ENCODE measurements around the gene AIF1L.

AIF1L gene

DNA sequence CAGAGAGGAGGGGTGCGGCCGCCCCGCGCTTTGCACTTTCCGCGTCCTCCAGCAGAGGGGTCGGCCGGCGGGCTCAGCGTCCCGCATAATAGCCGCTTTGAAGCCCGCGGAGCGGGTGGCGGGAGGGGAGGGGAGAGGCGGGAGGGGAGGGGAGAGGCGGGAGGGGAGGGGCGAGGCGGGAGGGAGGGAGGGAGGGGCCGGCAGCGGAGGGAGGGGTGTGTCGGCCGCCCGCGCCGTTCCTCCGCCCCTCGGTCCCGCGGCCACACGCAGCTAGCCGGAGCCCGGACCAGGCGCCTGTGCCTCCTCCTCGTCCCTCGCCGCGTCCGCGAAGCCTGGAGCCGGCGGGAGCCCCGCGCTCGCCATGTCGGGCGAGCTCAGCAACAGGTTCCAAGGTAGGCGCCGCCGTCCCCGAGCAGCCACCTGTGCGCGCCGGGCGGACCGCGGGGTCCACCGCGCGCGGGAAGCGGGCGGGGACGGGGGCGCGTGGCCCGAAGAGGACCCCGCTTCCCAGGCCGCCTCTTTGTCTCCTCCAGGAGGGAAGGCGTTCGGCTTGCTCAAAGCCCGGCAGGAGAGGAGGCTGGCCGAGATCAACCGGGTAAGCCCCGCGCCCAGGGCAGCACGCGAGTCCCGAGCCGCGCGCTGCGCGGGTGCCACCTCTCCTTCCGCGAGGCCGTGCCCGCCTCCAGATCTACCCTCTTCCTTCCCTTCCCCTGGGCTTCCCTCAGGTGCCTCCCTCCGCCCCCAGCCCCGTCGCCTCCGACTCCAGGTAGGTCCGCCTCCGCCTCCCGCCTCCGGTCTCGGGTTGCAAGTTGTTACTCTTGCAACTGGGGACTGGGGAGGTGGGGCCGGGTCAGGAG lies at the start of gene AIF1L:
TSS of gene AIF1L (plus strand) at position 263 of the 857 bp plus-strand sequence. CDS start at position 362, 99 bp downstream.
- no peak for DNase-seq (ENCODE audit: low read depth in 1 of 2, low spot score in 1 of 2)

DNA sequence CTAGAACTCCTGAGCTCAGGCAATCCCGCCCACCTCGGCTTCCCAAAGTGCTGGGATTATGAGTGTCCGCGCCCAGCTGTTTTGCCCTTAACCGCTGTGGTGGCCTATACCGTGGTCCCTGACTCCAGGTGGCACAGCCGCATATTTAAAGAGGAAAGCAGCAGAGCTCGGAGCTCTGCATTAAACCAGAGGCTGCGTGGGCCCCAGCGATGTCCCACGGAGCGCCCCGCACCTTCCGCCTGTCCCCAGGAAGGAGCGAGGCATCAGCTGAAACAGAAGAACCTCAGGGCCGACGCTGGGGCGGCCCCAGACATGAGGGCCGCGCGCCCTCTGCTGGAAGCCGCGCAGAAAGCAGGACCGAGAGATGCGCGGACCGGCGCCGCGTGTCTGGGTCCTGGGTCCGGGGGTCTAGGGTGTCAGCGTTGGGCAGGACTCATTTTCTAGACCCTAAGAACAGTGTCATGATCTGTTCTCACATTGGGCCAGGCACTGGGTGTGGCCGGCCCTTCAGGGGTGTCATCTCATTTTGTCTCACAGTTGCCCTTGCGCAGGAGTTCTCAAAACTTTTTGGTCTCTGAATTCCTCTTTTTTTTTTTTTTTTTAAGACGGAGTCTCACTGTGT lies 49.6 kb upstream of the AIF1L start:
- peak; percentile 46 to 55 for DNase-seq (ENCODE audit: low read depth in 1 of 2, low spot score in 1 of 2)

DNA sequence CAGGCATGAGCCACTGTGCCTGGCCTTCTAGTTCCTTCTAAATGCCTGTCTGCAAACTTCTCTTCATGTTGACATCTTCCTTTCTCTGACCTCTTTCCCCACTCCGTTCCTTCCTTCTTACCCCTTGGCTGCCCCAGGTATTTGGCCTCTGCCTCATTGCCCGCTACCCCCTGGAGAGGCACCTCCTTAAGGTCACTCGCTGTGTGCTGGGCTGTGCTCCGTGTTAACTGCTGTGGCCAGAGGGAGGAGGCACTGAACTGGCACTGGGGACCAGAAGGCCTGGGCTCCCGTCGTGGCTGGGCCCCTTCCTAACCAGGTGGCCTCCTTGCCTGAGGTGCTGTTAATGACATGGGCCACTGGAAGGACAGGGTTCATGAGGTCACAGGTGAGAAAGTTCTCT lies 48.0 kb upstream of the AIF1L start:
- no peak for DNase-seq (ENCODE audit: low read depth in 1 of 2, low spot score in 1 of 2)

DNA sequence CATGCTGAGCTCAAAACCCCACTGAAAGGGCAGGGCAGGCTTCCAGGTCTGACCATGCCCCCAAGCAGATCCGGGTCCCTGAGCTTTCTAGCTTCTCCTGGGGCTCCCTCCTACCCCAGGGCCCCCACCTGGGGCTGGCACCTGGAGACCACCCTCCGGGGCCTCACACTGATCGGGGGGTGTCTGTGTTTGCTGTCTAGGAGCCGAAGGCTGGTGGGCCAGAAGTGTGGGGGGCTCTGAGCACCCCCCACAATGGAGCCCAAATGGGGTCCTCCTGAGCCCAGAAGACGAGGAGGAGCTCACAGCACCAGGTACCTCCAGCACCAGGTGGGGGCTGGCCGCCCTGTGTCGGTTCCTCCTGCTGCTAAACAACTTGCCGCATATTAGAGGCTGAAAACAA lies 47.5 kb upstream of the AIF1L start:
- no peak for DNase-seq (ENCODE audit: low read depth in 1 of 2, low spot score in 1 of 2)

DNA sequence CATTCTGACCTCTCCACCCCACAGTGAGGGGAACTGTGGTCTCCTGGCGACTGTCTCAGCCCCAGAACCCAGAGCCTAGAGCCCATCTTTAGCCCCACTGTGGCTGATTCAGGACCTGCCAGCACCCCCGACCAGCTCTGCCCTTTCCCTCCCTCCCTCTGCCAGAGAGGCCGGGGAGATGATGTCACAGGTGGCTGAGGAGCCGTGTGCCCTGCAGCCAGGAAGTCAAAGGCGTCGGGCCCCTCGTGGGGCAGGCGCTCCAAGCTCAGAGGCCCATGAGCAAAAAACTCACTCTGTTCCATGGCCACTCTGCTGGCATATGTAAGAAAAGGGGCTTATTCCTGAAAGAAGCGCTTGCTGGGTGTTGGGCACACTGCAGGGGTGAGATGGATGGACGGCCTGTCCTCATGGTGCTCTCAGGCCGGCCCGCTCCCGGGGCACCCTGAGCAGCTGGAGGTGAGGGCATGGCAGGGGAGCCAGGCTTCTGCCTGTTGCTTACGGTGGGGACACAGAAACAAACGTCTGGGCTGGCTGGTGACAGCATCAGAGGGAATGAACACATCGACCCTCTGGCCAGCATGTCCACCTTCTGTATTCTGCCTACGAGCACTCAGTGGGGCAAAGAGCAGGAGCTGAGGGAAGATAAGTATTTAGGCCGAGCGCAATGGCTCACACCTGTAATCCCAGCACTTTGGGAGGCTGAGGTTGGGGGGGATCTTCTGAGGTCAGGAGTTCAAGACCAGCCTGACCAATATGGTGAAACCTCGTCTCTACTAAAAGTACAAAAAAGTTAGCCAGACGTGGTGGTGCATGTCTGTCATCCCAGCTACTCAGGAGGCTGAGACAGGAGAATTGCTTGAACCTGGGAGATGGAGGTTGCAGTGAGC lies 46.3 kb upstream of the AIF1L start:
- no peak for DNase-seq (ENCODE audit: low read depth in 1 of 2, low spot score in 1 of 2)

DNA sequence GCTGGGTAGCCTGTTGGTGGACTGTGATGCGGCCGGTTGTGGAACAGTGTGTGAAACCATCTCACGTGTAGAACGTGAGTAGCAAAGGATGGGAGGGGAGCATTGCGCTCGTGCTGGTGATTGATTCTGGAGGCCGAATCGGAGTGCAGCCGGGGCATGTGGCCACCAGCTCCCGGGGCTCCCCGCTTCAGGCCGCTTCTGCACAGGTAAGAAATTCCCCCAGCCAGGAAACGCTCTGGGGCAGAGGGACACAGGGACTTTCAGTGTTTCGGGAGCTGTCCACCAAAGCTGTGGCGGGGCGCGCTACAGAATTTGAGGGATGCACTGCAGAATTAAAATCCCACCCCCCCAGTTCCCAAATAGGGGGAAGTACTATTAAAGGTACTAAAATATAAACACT lies 45.5 kb upstream of the AIF1L start:
- no peak for DNase-seq (ENCODE audit: low read depth in 1 of 2, low spot score in 1 of 2)

DNA sequence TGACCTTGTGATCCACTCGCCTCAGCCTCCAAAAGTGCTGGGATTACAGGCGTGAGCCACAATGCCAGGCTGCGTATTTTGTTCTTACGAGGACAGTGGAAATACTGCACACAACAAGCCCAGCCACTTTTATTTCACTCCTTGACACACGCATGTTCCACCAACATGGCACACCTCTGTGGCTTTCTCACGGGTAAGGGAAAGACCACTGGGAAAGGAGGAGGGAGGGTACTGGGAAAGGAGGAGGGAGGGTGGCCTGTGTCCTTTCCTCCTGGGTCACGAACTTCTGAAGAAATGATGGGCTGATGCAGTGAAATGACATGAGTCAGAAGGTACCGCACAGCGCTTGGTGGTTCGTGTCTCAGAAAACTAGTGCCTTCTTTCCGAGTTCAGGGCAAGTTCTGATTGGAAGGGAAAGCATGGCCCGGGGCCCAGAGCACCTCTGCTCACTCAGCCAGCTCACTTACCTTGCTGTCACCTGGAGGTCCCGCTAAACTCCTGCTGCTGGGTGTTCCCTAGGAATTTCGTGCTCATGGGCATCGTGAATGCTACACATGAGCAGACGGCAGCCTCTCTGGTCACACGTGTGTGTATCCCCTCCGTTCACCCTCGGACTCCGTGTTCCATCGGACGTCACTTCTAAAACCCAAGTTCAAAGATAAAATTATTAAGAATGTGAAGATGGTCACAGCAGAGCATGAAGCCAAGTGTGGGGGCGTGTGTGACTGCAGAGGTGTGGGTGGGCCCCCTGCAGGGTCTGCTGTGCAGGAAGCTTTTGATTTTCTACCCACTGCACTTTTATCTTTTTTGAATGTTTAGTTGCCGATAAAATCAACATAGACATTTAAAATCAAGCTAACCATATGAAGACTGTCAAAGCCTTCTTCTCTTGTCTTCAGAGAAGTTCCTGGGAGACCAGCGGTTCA lies 44.5 kb upstream of the AIF1L start:
- DNase-seq (ENCODE audit: low read depth in 1 of 2, low spot score in 1 of 2) = no peak

DNA sequence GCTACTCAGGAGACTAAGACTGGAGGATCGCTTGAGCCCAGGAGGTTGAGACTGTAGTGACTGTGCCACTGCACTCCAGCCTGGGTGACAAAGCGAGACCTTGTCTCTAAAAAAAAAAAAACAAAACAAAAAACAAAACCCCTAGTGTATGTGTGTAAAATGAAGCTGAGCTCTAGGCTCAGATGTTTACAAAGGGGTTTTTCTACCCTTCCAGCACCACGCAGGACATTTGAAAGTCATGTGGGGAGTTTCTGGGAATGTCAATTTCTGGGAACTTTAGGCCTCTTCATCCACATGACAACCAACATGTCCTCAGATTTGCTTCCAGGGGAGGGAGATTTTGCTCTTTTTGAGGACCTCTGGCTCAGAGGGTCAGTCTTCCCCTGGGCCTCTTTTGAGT lies 42.4 kb upstream of the AIF1L start:
- no peak for DNase-seq (ENCODE audit: low read depth in 1 of 2, low spot score in 1 of 2)

DNA sequence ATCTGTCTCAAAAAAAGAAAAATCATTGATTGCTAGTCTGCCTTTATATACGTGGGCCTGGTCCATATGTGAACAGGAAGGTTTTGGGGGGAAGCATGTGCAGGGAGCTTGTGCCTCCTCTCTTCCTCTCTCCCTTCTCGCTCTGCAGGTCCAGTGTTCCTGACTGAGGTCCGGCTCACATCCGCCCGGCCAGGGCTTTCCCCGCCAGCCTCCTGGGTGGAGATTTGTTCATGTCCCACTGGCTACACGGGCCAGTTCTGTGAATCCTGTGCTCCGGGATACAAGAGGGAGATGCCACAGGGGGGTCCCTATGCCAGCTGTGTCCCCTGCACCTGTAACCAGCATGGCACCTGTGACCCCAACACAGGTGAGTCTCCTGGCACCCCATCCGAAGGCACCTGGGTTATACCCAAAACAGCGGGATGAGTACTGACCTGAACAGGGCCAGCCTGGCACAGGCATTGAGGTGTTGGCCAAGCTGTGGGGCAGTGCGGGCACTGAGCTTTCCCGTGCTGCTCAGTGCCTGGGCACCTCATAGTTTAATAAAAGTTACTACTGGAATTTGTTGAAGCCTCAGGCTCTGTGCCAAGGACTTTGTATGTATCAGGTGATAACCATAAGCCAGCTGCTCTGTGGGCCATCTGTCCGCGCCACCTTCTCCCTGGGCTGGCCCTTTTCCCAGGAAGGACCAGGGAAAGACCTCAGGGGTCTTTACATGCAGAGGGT lies 39.4 kb upstream of the AIF1L start:
- DNase-seq (ENCODE audit: low read depth in 1 of 2, low spot score in 1 of 2) = no peak

DNA sequence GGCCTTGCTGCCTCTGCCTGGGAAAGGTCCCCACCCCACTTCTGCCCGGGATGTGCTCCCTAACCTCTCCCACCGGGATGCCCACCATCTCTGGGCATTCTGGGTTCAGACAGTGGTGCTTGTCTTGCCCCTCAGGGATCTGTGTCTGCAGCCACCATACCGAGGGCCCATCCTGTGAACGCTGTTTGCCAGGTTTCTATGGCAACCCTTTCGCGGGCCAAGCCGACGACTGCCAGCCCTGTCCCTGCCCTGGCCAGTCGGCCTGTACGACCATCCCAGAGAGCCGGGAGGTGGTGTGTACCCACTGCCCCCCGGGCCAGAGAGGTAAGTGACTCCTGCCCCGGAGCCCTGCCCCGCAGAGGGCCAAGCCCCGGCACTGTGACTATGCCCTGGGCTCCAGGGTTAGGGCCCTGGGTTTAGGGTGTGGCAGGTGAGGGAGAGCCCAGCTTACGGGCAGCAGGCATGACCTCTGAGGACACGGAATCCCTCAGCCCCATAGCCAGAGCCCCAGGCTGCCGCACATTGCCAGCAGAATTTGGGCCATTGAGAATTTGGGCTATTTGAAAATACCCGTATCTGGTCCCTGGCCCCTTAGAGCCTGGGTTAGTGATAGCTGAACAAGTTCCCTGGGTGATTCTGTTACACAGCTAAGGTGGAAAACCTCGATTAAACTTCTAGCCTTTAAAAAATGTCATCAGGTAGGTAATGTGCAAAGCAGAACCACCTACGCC lies 35.3 kb upstream of the AIF1L start:
- no peak for DNase-seq (ENCODE audit: low read depth in 1 of 2, low spot score in 1 of 2)

DNA sequence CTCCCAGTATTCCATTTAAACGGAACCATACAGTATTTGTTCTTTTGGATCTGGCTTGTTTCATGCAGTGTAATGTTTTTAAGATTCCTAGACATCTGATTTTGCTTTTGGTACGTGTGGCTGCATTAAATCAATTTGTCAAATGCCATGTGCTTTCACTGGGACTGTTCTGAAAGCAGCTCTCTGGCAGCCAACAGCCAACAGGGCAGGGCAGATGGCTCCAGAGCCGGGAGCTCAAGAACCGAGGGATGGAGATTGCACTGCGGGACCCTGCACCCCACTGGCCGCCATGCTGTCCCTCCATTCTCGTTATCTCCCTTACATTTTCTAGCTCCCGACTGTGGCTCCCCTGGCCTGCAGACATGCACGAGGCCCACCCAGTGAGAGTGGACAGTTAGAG lies 33.4 kb upstream of the AIF1L start:
- DNase-seq (ENCODE audit: low read depth in 1 of 2, low spot score in 1 of 2) = no peak

DNA sequence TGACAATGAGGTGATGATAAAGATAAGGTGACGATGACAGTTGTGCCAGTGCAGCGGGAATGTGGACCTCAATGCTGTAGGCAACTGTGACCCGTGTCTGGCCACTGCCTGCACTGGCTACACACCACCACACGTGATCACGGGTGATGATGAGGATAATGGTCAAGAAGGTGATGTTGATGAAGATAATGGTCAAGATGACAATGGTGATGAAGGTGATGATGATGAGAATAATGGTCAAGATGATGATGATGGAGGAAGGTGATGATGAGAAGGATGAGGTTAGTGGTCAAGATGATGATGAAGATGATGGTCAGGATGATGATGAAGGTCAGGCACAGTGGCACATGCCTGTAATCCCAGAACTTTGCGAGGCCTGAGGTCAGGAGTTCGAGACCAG lies 30.7 kb upstream of the AIF1L start:
- DNase-seq (ENCODE audit: low read depth in 1 of 2, low spot score in 1 of 2) = no peak

DNA sequence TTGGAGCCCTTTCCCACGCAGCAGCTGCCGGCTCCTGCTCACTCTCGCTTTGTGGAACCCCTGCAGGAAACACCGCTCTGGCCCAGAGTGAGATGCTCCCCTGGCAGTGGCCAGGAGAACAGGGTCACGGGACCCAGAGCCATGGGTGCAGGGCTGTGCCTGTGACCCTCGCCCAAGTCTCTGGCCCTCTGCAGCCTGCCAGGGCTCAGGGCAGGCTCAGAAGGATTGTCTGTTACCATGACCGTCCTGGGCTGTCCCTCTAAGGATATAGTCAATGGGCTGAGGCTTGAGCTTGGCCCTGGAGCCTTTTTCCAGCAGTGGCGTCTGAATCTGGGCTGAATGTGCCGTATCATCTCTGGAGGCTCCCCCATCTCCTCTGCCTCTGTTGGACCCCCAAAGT lies 28.7 kb upstream of the AIF1L start:
- DNase-seq (ENCODE audit: low read depth in 1 of 2, low spot score in 1 of 2) = no peak

DNA sequence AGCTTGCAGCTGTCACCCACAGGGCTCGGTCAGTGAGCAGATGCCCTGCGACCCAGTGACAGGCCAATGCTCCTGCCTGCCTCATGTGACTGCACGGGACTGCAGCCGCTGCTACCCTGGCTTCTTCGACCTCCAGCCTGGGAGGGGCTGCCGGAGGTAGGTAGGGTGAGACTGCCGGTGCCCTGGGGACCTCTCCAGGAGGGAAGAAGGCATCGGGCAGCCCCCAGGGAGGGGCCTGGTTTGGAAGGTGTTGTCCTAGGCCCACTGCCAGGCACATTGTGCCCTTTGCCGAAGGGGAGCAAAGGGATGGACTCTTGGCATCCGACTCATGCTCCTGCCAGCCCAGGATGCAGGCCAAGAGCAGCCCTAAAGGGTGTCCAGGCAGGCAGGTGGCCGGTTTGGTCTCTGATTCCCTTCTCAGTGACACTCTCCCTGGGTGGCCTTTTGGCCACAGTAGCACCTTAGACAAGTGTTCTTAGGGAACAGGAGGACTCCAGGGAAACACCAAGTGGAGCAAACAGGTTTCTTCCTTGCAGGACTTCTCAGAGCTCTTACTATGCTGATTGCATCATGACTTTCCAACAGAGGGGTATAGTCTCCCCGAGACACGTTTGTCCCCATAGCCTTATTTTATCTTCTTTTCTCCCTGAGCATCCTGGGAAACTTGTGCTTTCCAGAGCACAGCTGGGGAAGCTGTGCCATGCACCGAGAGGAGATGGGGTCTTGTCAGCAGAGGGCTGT lies 28.1 kb upstream of the AIF1L start:
- DNase-seq (ENCODE audit: low read depth in 1 of 2, low spot score in 1 of 2) = no peak

DNA sequence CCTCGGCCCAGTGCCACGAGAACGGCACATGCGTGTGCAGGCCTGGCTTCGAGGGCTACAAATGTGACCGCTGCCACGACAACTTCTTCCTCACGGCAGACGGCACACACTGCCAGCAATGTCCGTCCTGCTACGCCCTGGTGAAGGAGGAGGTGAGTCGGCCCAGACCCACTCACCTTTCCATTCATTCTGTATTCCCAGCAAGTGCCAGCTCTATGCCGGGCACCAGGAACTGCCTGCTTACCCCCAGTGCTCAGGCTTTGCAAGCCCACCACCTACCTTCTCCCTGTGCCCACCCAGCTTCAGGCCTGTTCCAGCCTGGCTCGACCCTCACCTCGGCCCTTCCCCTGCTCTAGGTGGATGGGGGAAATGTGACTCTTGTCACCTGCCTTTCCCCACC lies 26.6 kb upstream of the AIF1L start:
- no peak for DNase-seq (ENCODE audit: low read depth in 1 of 2, low spot score in 1 of 2)

DNA sequence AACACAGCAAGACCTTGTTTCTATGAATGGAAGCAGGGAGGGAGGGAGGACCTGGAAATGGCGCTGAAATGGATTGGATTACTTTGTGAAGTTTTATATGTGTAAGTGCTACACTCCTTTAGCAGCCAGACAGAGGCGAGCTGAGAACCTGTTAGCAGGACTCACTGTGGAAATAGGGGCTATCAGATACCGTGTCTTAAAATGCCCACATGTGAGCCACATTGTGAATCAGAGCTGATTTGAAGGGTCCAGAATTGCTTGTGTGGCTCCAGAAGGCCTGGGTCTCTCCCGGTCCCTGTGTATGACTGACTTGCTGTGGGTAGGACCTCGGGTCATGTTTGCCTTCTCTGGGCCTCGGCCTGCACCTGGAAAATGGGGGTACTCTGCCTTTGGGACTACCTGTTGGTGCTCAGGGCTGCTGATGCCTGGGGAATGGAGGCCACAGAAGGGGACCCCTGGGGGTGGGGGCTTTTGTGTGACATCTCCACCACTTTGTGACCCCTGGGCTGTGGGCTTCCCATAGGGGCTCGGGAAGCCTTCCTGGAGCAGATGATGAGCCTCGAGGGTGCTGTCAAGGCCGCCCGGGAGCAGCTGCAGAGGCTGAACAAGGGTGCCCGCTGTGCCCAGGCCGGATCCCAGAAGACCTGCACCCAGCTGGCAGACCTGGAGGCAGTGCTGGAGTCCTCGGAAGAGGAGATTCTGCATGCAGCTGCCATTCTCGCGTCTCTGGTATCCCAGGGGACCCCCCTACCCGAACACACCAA lies 24.0 kb upstream of the AIF1L start:
- DNase-seq (ENCODE audit: low read depth in 1 of 2, low spot score in 1 of 2) = no peak

DNA sequence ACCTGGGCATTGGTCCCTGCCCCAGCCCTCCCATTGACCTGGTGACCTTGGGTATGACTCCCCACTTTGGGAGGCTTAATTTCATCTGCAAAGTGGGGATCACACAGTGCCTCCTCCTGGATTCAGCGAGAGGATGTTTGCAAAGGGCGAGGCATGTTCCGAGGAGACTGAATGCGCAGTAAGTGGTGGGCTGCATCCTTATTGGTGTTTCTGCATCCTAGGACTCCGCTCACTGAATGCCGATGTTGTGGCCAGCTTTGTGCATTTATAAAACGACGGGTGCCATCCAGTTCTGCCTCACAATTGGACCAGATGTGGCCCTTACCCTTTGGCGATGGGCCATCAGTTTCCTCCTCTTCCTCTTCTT lies 23.5 kb upstream of the AIF1L start:
- DNase-seq (ENCODE audit: low read depth in 1 of 2, low spot score in 1 of 2) = no peak

All from activated T-helper 1 cell treated with anti-CD3 and anti-CD28 coated beads, Interleukin-2, amount 50 U/mL, for 16 hours (primary cell).